WTC11 (cell line): ENCODE results near the gene CD3G. TPM values are rescaled to one million over a fixed set of nuclear protein-coding genes. Genes with fewer than 3 reads are reported as not detected.

ENCODE experiments used
- ATAC-seq: fragments of 200-7000 bp; cut with Tn5 transposase; 2 replicates; pipeline ENCODE4 v1.10.0; 2021; ENCODE audit warnings: mild to moderate bottlenecking, moderate library complexity
- CTCF ChIA-PET: fragments of 300-600 bp; sonication (Branson Sonifier 250); formaldehyde crosslinking; loops from one replicate; lab custom pipeline; 2021; ENCODE audit warnings: antibody characterized with exemption; lab: Charles Lee
- POLR2A ChIA-PET: fragments of 350-600 bp; sonication (Branson Sonifier 250); formaldehyde crosslinking; loops from one replicate; lab custom pipeline; 2021; ENCODE audit warnings: antibody characterized with exemption; lab: Charles Lee
- DNase-seq: peaks from one replicate; pipeline ENCODE4 v3.0.0; 2021; ENCODE audit warnings: low spot score
- H3K27ac Mint-ChIP-seq: 2 replicates; pipeline ENCODE4 v1.8.0; 2021; ENCODE audit warnings: mixed read lengths
- H3K27me3 Mint-ChIP-seq: 2 replicates; pipeline ENCODE4 v1.8.0; 2021; ENCODE audit warnings: low read depth, mild to moderate bottlenecking, moderate library complexity, mixed read lengths
- H3K36me3 Mint-ChIP-seq: 2 replicates; pipeline ENCODE4 v1.8.0; 2021; ENCODE audit warnings: mixed read lengths
- H3K4me1 Mint-ChIP-seq: 2 replicates; pipeline ENCODE4 v1.8.0; 2022; ENCODE audit warnings: mixed read lengths
- H3K4me3 Mint-ChIP-seq: 2 replicates; pipeline ENCODE4 v1.8.0; 2021; ENCODE audit warnings: mild to moderate bottlenecking, moderate library complexity, mixed read lengths
- H3K9me3 Mint-ChIP-seq: 2 replicates; pipeline ENCODE4 v1.8.0; 2021; ENCODE audit warnings: mixed read lengths
- CREB1 ChIP-seq: sonication (generic); formaldehyde crosslinking; IDR thresholded peaks from 2 replicates; pipeline ENCODE4 v1.8.0; 2023; ENCODE audit warnings: mild to moderate bottlenecking, missing genetic modification reagents
- E2F4 ChIP-seq: sonication (generic); formaldehyde crosslinking; IDR thresholded peaks from 2 replicates; pipeline ENCODE4 v1.8.1; 2022; ENCODE audit warnings: low read depth, mild to moderate bottlenecking, moderate library complexity, missing genetic modification reagents, borderline replicate concordance
- E2F5 ChIP-seq: sonication (generic); formaldehyde crosslinking; IDR thresholded peaks from 2 replicates; pipeline ENCODE4 v1.8.1; 2022; ENCODE audit warnings: mild to moderate bottlenecking, moderate library complexity, missing genetic modification reagents
- EMX1 ChIP-seq: fragments of 250-450 bp; sonication (Bioruptor Pico); IDR thresholded peaks from 2 replicates; pipeline ENCODE4 v1.8.0; 2021; ENCODE audit warnings: mild to moderate bottlenecking
- ESRRA ChIP-seq: sonication (generic); formaldehyde crosslinking; IDR thresholded peaks from 2 replicates; pipeline ENCODE4 v1.8.1; 2022; ENCODE audit warnings: mild to moderate bottlenecking, missing genetic modification reagents, borderline replicate concordance
- ETV6 ChIP-seq: sonication (generic); formaldehyde crosslinking; IDR thresholded peaks from 2 replicates; pipeline ENCODE4 v1.8.1; 2022; ENCODE audit warnings: mild to moderate bottlenecking, missing genetic modification reagents
- FOXJ3 ChIP-seq: sonication (generic); formaldehyde crosslinking; IDR thresholded peaks from 2 replicates; pipeline ENCODE4 v1.9.0; 2021; ENCODE audit warnings: missing genetic modification reagents, mild to moderate bottlenecking, borderline replicate concordance
- FOXP1 ChIP-seq: sonication (generic); formaldehyde crosslinking; IDR thresholded peaks from 2 replicates; pipeline ENCODE4 v1.8.0; 2022; ENCODE audit warnings: missing genetic modification reagents, mild to moderate bottlenecking, moderate library complexity, borderline replicate concordance
- GABPB1 ChIP-seq: sonication (generic); formaldehyde crosslinking; IDR thresholded peaks from 2 replicates; pipeline ENCODE4 v1.8.1; 2023; ENCODE audit warnings: mild to moderate bottlenecking, missing genetic modification reagents
- GTF2I ChIP-seq: fragments of 250-450 bp; sonication (Bioruptor Pico); conservative IDR thresholded peaks from 2 replicates; pipeline ENCODE4 v1.4.0; 2021; ENCODE audit warnings: mild to moderate bottlenecking
- JAZF1 ChIP-seq: fragments of 250-450 bp; sonication (Bioruptor Pico); IDR thresholded peaks from 2 replicates; pipeline ENCODE4 v1.9.0; 2021; ENCODE audit warnings: moderate library complexity, mild to moderate bottlenecking, inconsistent platforms
- MLX ChIP-seq: sonication (generic); formaldehyde crosslinking; IDR thresholded peaks from 2 replicates; pipeline ENCODE4 v1.8.1; 2023; ENCODE audit warnings: mild to moderate bottlenecking, missing genetic modification reagents, moderate library complexity
- SMAD3 ChIP-seq: sonication (generic); formaldehyde crosslinking; IDR thresholded peaks from 2 replicates; pipeline ENCODE4 v1.8.0; 2022; ENCODE audit warnings: missing genetic modification reagents, mild to moderate bottlenecking, borderline replicate concordance
- SOX15 ChIP-seq: fragments of 250-450 bp; sonication (Bioruptor Pico); IDR thresholded peaks from 2 replicates; pipeline ENCODE4 v1.9.0; 2021; ENCODE audit warnings: mild to moderate bottlenecking
- TEAD4 ChIP-seq: sonication (generic); formaldehyde crosslinking; IDR thresholded peaks from 2 replicates; pipeline ENCODE4 v1.8.0; 2022; ENCODE audit warnings: mild to moderate bottlenecking, missing genetic modification reagents
- TP53 ChIP-seq: sonication (generic); formaldehyde crosslinking; IDR thresholded peaks from 2 replicates; pipeline ENCODE4 v1.8.1; 2023; ENCODE audit warnings: mild to moderate bottlenecking, missing genetic modification reagents
- ZBTB21 ChIP-seq: sonication (generic); formaldehyde crosslinking; IDR thresholded peaks from 2 replicates; pipeline ENCODE4 v1.8.1; 2023; ENCODE audit warnings: mild to moderate bottlenecking, missing genetic modification reagents, borderline replicate concordance
- ZNF263 ChIP-seq: sonication (generic); formaldehyde crosslinking; IDR thresholded peaks from 2 replicates; pipeline ENCODE4 v1.8.1; 2022; ENCODE audit warnings: low read depth, mild to moderate bottlenecking, moderate library complexity, missing genetic modification reagents
- ZNF317 ChIP-seq: sonication (generic); formaldehyde crosslinking; IDR thresholded peaks from 2 replicates; pipeline ENCODE4 v1.8.1; 2023; ENCODE audit warnings: low read depth, mild to moderate bottlenecking, moderate library complexity, missing genetic modification reagents, borderline replicate concordance
- ZNF396 ChIP-seq: fragments of 250-450 bp; sonication (Bioruptor Pico); IDR thresholded peaks from 2 replicates; pipeline ENCODE4 v1.8.0; 2021; ENCODE audit warnings: mild to moderate bottlenecking, moderate library complexity, borderline replicate concordance
- ZNF416 ChIP-seq: fragments of 250-450 bp; sonication (Bioruptor Pico); IDR thresholded peaks from 2 replicates; pipeline ENCODE4 v1.9.0; 2021; ENCODE audit warnings: mild to moderate bottlenecking, inconsistent platforms
- ZSCAN18 ChIP-seq: fragments of 250-450 bp; sonication (Bioruptor Pico); IDR thresholded peaks from 2 replicates; pipeline ENCODE4 v2.1.2; 2022; ENCODE audit warnings: mild to moderate bottlenecking, moderate library complexity
- total RNA-seq: library from RNA; stranded (reverse); gene quantifications from 3 replicates; pipeline ENCODE4 v1.2.3, GENCODE V29; 2021
- TF ChIP-seq, protein P1 (sequence below): fragments of 250-450 bp; sonication (Bioruptor Pico); IDR thresholded peaks from 2 replicates; pipeline ENCODE4 v1.9.0; 2021; ENCODE audit warnings: moderate library complexity, mild to moderate bottlenecking, inconsistent platforms, borderline replicate concordance
- TF ChIP-seq, protein P2 (sequence below): sonication (generic); formaldehyde crosslinking; IDR thresholded peaks from 2 replicates; pipeline ENCODE4 v1.8.1; 2022; ENCODE audit warnings: missing genetic modification reagents, borderline replicate concordance

Gene CD3G
- total RNA-seq, 1 experiment from 2014 or later: 0.20 TPM

- TF ChIP-seq ZNF317 (CRISPR knock-in tag) (no peak), ZBTB21 (no peak), TP53 (no peak), CREB1 (CRISPR knock-in tag) (no peak), JAZF1 (CRISPR knock-in tag) (no peak), SMAD3 (CRISPR knock-in tag) (no peak), ETV6 (CRISPR knock-in tag) (no peak), GABPB1 (CRISPR knock-in tag) (no peak), MLX (CRISPR knock-in tag) (no peak), SOX15 (no peak)
- TF ChIP-seq, protein P1, sequence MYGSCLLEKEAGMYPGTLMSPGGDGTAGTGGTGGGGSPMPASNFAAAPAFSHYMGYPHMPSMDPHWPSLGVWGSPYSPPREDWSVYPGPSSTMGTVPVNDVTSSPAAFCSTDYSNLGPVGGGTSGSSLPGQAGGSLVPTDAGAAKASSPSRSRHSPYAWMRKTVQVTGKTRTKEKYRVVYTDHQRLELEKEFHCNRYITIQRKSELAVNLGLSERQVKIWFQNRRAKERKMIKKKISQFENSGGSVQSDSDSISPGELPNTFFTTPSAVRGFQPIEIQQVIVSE (CRISPR knock-in tag): no peak
- Mint-ChIP-seq H3K9me3 (no peaks in the 10 kb centered on the region), H3K4me1 (no peaks in the 10 kb centered on the region), H3K36me3 (peaks cover 32% of the 10 kb centered on the region), H3K27me3 (no peaks in the 10 kb centered on the region), H3K4me3 (no peak overlapping the region), H3K27ac (no peak overlapping the region)
- DNase-seq (no peak), ATAC-seq (no peak)
- POLR2A ChIA-PET: no interaction called here
- CTCF ChIA-PET: no interaction called here
Observed at GRCh38 chr11:118380571-118380970, 36.4 kb downstream of the CD3G start.

DNA sequence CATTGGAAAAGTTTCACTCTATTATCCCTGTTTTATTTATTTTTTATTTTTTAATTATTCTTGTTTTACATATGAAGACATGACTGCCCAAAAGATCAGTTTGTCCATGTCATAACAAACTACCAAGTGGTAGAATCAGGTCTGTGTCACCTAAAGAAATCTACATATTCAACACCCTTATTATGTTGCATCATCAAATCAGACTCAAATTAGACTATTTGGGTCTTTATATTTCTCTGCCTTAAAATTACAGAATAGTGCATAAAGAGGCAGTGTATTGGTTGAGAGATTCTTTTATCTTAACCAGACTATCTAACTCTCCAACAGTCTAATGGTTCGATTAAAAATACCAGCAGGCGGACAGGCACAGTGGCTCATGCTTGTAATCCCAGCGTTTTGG lies 38.8 kb downstream of the CD3G start:
- Mint-ChIP-seq H3K4me1 (no peaks in the 10 kb centered on the region), H3K9me3 (no peaks in the 10 kb centered on the region), H3K36me3 (peaks cover 43% of the 10 kb centered on the region), H3K27me3 (no peaks in the 10 kb centered on the region), H3K27ac (no peak overlapping the region), H3K4me3 (no peak overlapping the region)
- TF ChIP-seq ZNF263 (CRISPR knock-in tag): no peak
- TF ChIP-seq MLX (CRISPR knock-in tag): no peak
- TF ChIP-seq ZNF396: no peak
- TF ChIP-seq TEAD4 (CRISPR knock-in tag): no peak
- no peak for TF ChIP-seq E2F4
- CTCF ChIA-PET: interaction anchor here (0.7 kb wide), 1 partner anchor 105 kb away, joined by 6 read pairs; no protein-coding TSS in a partner anchor
- POLR2A ChIA-PET: no interaction called here
- no peak for ATAC-seq
- DNase-seq: no peak

- POLR2A ChIA-PET: no interaction called here
- H3K27ac Mint-ChIP-seq: no peak overlapping the region
- no peaks in the 10 kb centered on the region for H3K9me3 Mint-ChIP-seq
- ATAC-seq (no peak), DNase-seq (no peak)
- H3K27me3 Mint-ChIP-seq: no peaks in the 10 kb centered on the region
- H3K36me3 Mint-ChIP-seq: peaks cover 43% of the 10 kb centered on the region
- CTCF ChIA-PET: no interaction called here
- H3K4me1 Mint-ChIP-seq: no peaks in the 10 kb centered on the region
- H3K4me3 Mint-ChIP-seq: no peak overlapping the region
- no peak for TF ChIP-seq GTF2I (CRISPR knock-in tag)
- TF ChIP-seq E2F5: no peak
- no peak for TF ChIP-seq FOXJ3 (CRISPR knock-in tag)
- TF ChIP-seq ESRRA: no peak
- TF ChIP-seq FOXP1: no peak
- TF ChIP-seq, protein P2, sequence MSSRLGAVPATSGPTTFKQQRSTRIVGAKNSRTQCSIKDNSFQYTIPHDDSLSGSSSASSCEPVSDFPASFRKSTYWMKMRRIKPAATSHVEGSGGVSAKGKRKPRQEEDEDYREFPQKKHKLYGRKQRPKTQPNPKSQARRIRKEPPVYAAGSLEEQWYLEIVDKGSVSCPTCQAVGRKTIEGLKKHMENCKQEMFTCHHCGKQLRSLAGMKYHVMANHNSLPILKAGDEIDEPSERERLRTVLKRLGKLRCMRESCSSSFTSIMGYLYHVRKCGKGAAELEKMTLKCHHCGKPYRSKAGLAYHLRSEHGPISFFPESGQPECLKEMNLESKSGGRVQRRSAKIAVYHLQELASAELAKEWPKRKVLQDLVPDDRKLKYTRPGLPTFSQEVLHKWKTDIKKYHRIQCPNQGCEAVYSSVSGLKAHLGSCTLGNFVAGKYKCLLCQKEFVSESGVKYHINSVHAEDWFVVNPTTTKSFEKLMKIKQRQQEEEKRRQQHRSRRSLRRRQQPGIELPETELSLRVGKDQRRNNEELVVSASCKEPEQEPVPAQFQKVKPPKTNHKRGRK (CRISPR knock-in tag): no peak
- no peak for TF ChIP-seq GABPB1 (CRISPR knock-in tag)
- no peak for TF ChIP-seq ZNF416
- TF ChIP-seq TEAD4 (CRISPR knock-in tag): no peak
- no peak for TF ChIP-seq EMX1 (CRISPR knock-in tag)
- no peak for TF ChIP-seq ZSCAN18 (CRISPR knock-in tag)
Observed at GRCh38 chr11:118383657-118384056, 39.5 kb downstream of the CD3G start.
